PC-3 (cell line): ENCODE measurements around the gene CDH26. TPM values are rescaled to one million over a fixed set of nuclear protein-coding genes. Genes with fewer than 3 reads are reported as not detected.

ENCODE experiments used
- ATAC-seq: fragments of 200-7000 bp; cut with Tn5 transposase; 2 replicates; pipeline ENCODE4 v1.9.1; 2020; ENCODE audit warnings: mild to moderate bottlenecking, moderate library complexity
- BruUV-seq: library from RNA; stranded (reverse); fragments of 400-500 nt; replicated peaks from 2 replicates; lab custom pipeline; 2021; lab: Mats Ljungman, UMichigan
- CTCF ChIA-PET: fragments of 300-600 bp; sonication (Branson Sonifier 250); formaldehyde crosslinking; loops from one replicate; lab custom pipeline; 2022; ENCODE audit warnings: antibody characterized with exemption; lab: Charles Lee
- POLR2A ChIA-PET: fragments of 300-600 bp; sonication (Branson Sonifier 250); formaldehyde crosslinking; loops from one replicate; lab custom pipeline; 2022; ENCODE audit warnings: antibody characterized with exemption; ENCODE audit not compliant: unreplicated experiment; lab: Charles Lee
- DNase-seq: peaks from one replicate; pipeline ENCODE4 v3.0.0-alpha.2; 2015
- H2AFZ ChIP-seq: fragments of 300-600 bp; sonication (generic); 2 replicates; pipeline ENCODE4 v1.6.0; 2016; ENCODE audit warnings: antibody characterized with exemption, low read length
- H3F3A ChIP-seq: fragments of 300-600 bp; sonication (generic); one replicate; pipeline ENCODE4 v1.6.0; 2017; ENCODE audit warnings: antibody characterized with exemption, low read length, control low read depth, mild to moderate bottlenecking; ENCODE audit not compliant: unreplicated experiment
- H3K27ac ChIP-seq: fragments of 300-600 bp; sonication (generic); 2 replicates; pipeline ENCODE4 v1.5.1; 2016; ENCODE audit warnings: mild to moderate bottlenecking, low read length
- H3K27me3 ChIP-seq: fragments of 300-600 bp; sonication (generic); 2 replicates; pipeline ENCODE4 v1.6.1; 2016; ENCODE audit warnings: low read length, mixed read lengths
- H3K36me3 ChIP-seq: fragments of 300-600 bp; sonication (generic); 2 replicates; pipeline ENCODE4 v1.6.1; 2016; ENCODE audit warnings: low read depth, mixed run types, low read length, mixed read lengths
- H3K4me1 ChIP-seq: fragments of 300-600 bp; sonication (generic); 2 replicates; pipeline ENCODE4 v1.5.1; 2016; ENCODE audit warnings: low read length; ENCODE audit not compliant: insufficient read depth
- H3K4me2 ChIP-seq: fragments of 300-600 bp; sonication (generic); 2 replicates; pipeline ENCODE4 v1.6.0; 2016; ENCODE audit warnings: low read length
- H3K4me3 ChIP-seq: fragments of 300-600 bp; sonication (generic); 2 replicates; pipeline ENCODE4 v1.5.1; 2016; ENCODE audit warnings: mild to moderate bottlenecking, low read length, mixed read lengths
- H3K79me2 ChIP-seq: fragments of 300-600 bp; sonication (generic); 2 replicates; pipeline ENCODE4 v1.6.1; 2017; ENCODE audit warnings: low read length, mixed read lengths
- H3K9ac ChIP-seq: fragments of 300-600 bp; sonication (generic); 2 replicates; pipeline ENCODE4 v1.6.0; 2016; ENCODE audit warnings: mild to moderate bottlenecking, low read length
- H3K9me2 ChIP-seq: fragments of 300-600 bp; sonication (generic); replicated peaks from 2 replicates; pipeline ENCODE4 v1.6.1; 2016; ENCODE audit warnings: mixed run types, low read length, mixed read lengths
- H3K9me3 ChIP-seq: fragments of 300-600 bp; sonication (generic); 2 replicates; pipeline ENCODE4 v1.6.1; 2016; ENCODE audit warnings: low read length, mixed read lengths
- H4K20me1 ChIP-seq: fragments of 300-600 bp; sonication (generic); 2 replicates; pipeline ENCODE4 v1.6.1; 2016; ENCODE audit warnings: low read length, mixed read lengths
- CTCF ChIP-seq: fragments of 300-600 bp; sonication (generic); conservative IDR thresholded peaks from 2 replicates; pipeline ENCODE4 v1.5.1; 2017; ENCODE audit warnings: antibody characterized with exemption, low read depth, mild to moderate bottlenecking, low read length
- EZH2 ChIP-seq: fragments of 300-600 bp; sonication (generic); IDR thresholded peaks from one replicate; pipeline ENCODE4 v1.6.1; 2017; ENCODE audit warnings: antibody characterized with exemption, mild to moderate bottlenecking, low read length; ENCODE audit not compliant: unreplicated experiment
- EZH2phosphoT487 ChIP-seq: fragments of 300-600 bp; sonication (generic); IDR thresholded peaks from 2 replicates; pipeline ENCODE4 v1.6.1; 2018; ENCODE audit warnings: mild to moderate bottlenecking, antibody characterized with exemption, low read length, borderline replicate concordance
- intact Hi-C: fragments of 100-400 bp; cut with micrococcal nuclease; formaldehyde crosslinking; loops from 2 replicates; pipeline ENCODE4 v1.9.0; 2023
- total RNA-seq: library from RNA; depleted of rRNA; stranded (reverse); fragments of >200 nt; gene quantifications from 2 replicates; pipeline ENCODE4 v1.2.3, GENCODE V29; 2014

Gene CDH26
- total RNA-seq, 1 experiment from 2014 or later, result 1.2 TPM

- Histone ChIP-seq H3K4me1 (peaks cover 26% of the 10 kb centered on the region), H3K79me2 (no peaks in the 10 kb centered on the region), H3K4me2 (no peak overlapping the region), H3K27me3 (no peaks in the 10 kb centered on the region), H3K9me3 (no peaks in the 10 kb centered on the region), H3K9me2 (no peaks in the 10 kb centered on the region), H3K27ac (no peak overlapping the region), H2AFZ (no peak overlapping the region), H3K4me3 (no peak overlapping the region), H3F3A (no peaks in the 10 kb centered on the region), H3K36me3 (no peaks in the 10 kb centered on the region), H4K20me1 (no peaks in the 10 kb centered on the region), H3K9ac (no peak overlapping the region)
- ATAC-seq (no peak), DNase-seq (no peak)
- no TSS peak for BruUV-seq
- intact Hi-C loops, result no loop called here
- ChIA-PET POLR2A (no interaction called here), CTCF (no interaction called here)
- TF ChIP-seq CTCF (no peak), EZH2 (no peak), EZH2phosphoT487 (no peak)
Measured at GRCh38 chr20:59984541-59984940, 26.3 kb downstream of the CDH26 start.

GRCh38 chr20:59985164-59985563 lies 26.9 kb downstream of the CDH26 start:
- no peak overlapping the region for H3K27ac ChIP-seq
- H2AFZ ChIP-seq, result no peak overlapping the region
- intact Hi-C loops, result no loop called here
- no TSS peak for BruUV-seq
- H3K9ac ChIP-seq, result no peak overlapping the region
- H3K4me1 ChIP-seq, result peaks cover 26% of the 10 kb centered on the region
- H3K27me3 ChIP-seq, result no peaks in the 10 kb centered on the region
- no peaks in the 10 kb centered on the region for H3F3A ChIP-seq
- CTCF ChIA-PET, result no interaction called here
- H3K9me2 ChIP-seq, result no peaks in the 10 kb centered on the region
- H3K79me2 ChIP-seq, result no peaks in the 10 kb centered on the region
- no peak overlapping the region for H3K4me2 ChIP-seq
- no peak for DNase-seq
- H4K20me1 ChIP-seq, result no peaks in the 10 kb centered on the region
- POLR2A ChIA-PET, result no interaction called here
- no peak for ATAC-seq
- no peaks in the 10 kb centered on the region for H3K9me3 ChIP-seq
- no peaks in the 10 kb centered on the region for H3K36me3 ChIP-seq
- TF ChIP-seq EZH2 (no peak), EZH2phosphoT487 (no peak), CTCF (no peak)
- no peak overlapping the region for H3K4me3 ChIP-seq

GRCh38 chr20:59985864-59986263 lies 27.6 kb downstream of the CDH26 start:
- TF ChIP-seq EZH2, result no peak
- TF ChIP-seq CTCF, result peak; percentile 62
- TF ChIP-seq EZH2phosphoT487, result no peak
- ATAC-seq (no peak), DNase-seq (peak; percentile 38)
- Histone ChIP-seq H3K27me3 (no peaks in the 10 kb centered on the region), H3K9ac (no peak overlapping the region), H3K4me3 (no peak overlapping the region), H2AFZ (no peak overlapping the region), H3F3A (no peaks in the 10 kb centered on the region), H3K4me2 (no peak overlapping the region), H4K20me1 (no peaks in the 10 kb centered on the region), H3K9me3 (no peaks in the 10 kb centered on the region), H3K79me2 (no peaks in the 10 kb centered on the region), H3K4me1 (peaks cover 26% of the 10 kb centered on the region), H3K9me2 (no peaks in the 10 kb centered on the region), H3K27ac (no peak overlapping the region), H3K36me3 (no peaks in the 10 kb centered on the region)
- ChIA-PET CTCF (no interaction called here), POLR2A (no interaction called here)
- intact Hi-C loops, result no loop called here
- BruUV-seq, result no TSS peak
